Natural killer cell (primary cell): ENCODE results near the gene OR51T1. TPM values are rescaled to one million over a fixed set of nuclear protein-coding genes. Genes with fewer than 3 reads are reported as not detected.

Experiments used
- ATAC-seq, 3 donors: fragments of 150-1000 bp in 2 of 3; fragments of 200-7000 bp in 1 of 3; cut with Tn5 transposase; 1 replicate in 1 of 3; 2 replicates in 2 of 3; pipeline ENCODE4 v1.10.0; 2021; ENCODE audit warnings: mild to moderate bottlenecking in 2 of 3, moderate library complexity in 2 of 3
- DNase-seq, 2 donors: peaks; one replicate each; pipeline versions ENCODE4 v3.0.0 to v3.0.0-alpha.2; 2013 to 2021; ENCODE audit warnings: mixed read lengths in 1 of 2
- H3K27ac ChIP-seq: one replicate; pipeline ENCODE4 v1.5.1; 2013; ENCODE audit warnings: mild to moderate bottlenecking, low read length
- H3K27me3 ChIP-seq: one replicate; pipeline ENCODE4 v1.6.1; 2013; ENCODE audit warnings: low read length; ENCODE audit not compliant: control insufficient read depth, insufficient read depth
- H3K36me3 ChIP-seq: one replicate; pipeline ENCODE4 v1.6.1; 2013; ENCODE audit warnings: low read length; ENCODE audit not compliant: control insufficient read depth, insufficient read depth
- H3K4me1 ChIP-seq: one replicate; pipeline ENCODE4 v1.6.1; 2013; ENCODE audit warnings: low read length; ENCODE audit not compliant: control insufficient read depth, insufficient read depth
- H3K4me3 ChIP-seq: one replicate; pipeline ENCODE4 v1.5.1; 2013; ENCODE audit warnings: low read length
- H3K9me3 ChIP-seq: one replicate; pipeline ENCODE4 v1.6.1; 2013; ENCODE audit warnings: low read length; ENCODE audit not compliant: control insufficient read depth, insufficient read depth
- H3K27ac Mint-ChIP-seq, 2 donors: one replicate each; pipeline ENCODE4 v1.8.0; 2022; ENCODE audit warnings: mild to moderate bottlenecking in 2 of 2, mixed read lengths in 2 of 2, moderate library complexity in 1 of 2
- H3K27me3 Mint-ChIP-seq, 2 donors: one replicate each; pipeline ENCODE4 v1.8.0; 2022; ENCODE audit warnings: low read depth in 2 of 2, mixed read lengths in 2 of 2
- H3K36me3 Mint-ChIP-seq: one replicate; pipeline ENCODE4 v1.8.0; 2022; ENCODE audit warnings: mixed read lengths
- H3K4me1 Mint-ChIP-seq, 2 donors: one replicate each; pipeline ENCODE4 v1.8.0; 2022; ENCODE audit warnings: mixed read lengths in 2 of 2
- H3K4me3 Mint-ChIP-seq: one replicate; pipeline ENCODE4 v1.8.0; 2022; ENCODE audit warnings: mild to moderate bottlenecking, moderate library complexity, mixed read lengths
- H3K9me3 Mint-ChIP-seq, 2 donors: one replicate each; pipeline ENCODE4 v1.8.0; 2022; ENCODE audit warnings: mixed read lengths in 2 of 2
- WGBS: methylation state at CpG from one replicate; pipeline ENCODE4 v1.1.7; 2013; ENCODE audit warnings: missing lambda C conversion rate; ENCODE audit not compliant: insufficient coverage; 5-methylcytosine and 5-hydroxymethylcytosine counted together
- intact Hi-C: fragments of 100-400 bp; cut with micrococcal nuclease; formaldehyde crosslinking; loops from one replicate; pipeline ENCODE4 v1.14.2; 2022
- total RNA-seq, 4 donors: library from RNA; stranded (reverse); fragments of 120-200 nt in 1 of 4; gene quantifications; one replicate each; pipeline versions ENCODE4 v1.2.3 to v1.2.4, GENCODE V29; 2013 to 2022
- TF ChIP-seq, protein P1 (sequence below): fragments of 200-600 bp; IDR thresholded peaks from one replicate; pipeline ENCODE4 v1.8.0; 2022; ENCODE audit warnings: antibody characterized with exemption

OR51T1 gene
- total RNA-seq, 3 donors from 2014 or later (not counting 1 experiment from before 2014, with no cell fraction given) = not detected

DNA sequence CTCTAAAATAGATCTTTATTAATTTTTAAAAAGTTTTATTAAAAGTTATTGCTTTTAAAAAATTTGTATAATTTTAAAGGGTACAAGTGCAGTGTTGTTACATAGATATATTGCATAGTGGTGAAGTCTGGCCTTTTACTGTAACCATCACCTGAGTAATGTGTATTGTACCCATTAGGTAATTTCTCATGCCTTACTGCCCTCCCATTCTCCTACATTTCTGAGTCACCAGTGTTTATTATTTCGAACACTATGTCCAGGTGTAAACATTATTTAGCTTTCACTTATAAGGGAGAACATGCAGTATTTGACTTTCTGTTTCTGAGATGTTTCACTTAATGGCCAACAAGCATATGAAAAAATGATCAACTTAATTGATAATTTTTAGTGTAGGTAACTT is 40.1 kb downstream of the OR51T1 start:
- ATAC-seq (no peak), DNase-seq (no peak)
- H3K36me3 Mint-ChIP-seq = no peaks in the 10 kb centered on the region
- H3K27ac Mint-ChIP-seq = no peak overlapping the region
- no peaks in the 10 kb centered on the region for H3K4me1 Mint-ChIP-seq
- H3K27ac ChIP-seq = no peak overlapping the region
- no peak overlapping the region for H3K4me3 Mint-ChIP-seq
- no peaks in the 10 kb centered on the region for H3K36me3 ChIP-seq
- WGBS = no CpG with 5 or more reads among the region's 1 CpG
- no peaks in the 10 kb centered on the region for H3K27me3 ChIP-seq
- no peak overlapping the region for H3K4me3 ChIP-seq
- no peaks in the 10 kb centered on the region for H3K9me3 ChIP-seq
- H3K27me3 Mint-ChIP-seq = peaks cover 0 to 6% of the 10 kb centered on the region in 2 donors
- peaks cover 6% of the 10 kb centered on the region in 2 donors for H3K9me3 Mint-ChIP-seq
- H3K4me1 ChIP-seq = no peaks in the 10 kb centered on the region
- TF ChIP-seq, protein P1, sequence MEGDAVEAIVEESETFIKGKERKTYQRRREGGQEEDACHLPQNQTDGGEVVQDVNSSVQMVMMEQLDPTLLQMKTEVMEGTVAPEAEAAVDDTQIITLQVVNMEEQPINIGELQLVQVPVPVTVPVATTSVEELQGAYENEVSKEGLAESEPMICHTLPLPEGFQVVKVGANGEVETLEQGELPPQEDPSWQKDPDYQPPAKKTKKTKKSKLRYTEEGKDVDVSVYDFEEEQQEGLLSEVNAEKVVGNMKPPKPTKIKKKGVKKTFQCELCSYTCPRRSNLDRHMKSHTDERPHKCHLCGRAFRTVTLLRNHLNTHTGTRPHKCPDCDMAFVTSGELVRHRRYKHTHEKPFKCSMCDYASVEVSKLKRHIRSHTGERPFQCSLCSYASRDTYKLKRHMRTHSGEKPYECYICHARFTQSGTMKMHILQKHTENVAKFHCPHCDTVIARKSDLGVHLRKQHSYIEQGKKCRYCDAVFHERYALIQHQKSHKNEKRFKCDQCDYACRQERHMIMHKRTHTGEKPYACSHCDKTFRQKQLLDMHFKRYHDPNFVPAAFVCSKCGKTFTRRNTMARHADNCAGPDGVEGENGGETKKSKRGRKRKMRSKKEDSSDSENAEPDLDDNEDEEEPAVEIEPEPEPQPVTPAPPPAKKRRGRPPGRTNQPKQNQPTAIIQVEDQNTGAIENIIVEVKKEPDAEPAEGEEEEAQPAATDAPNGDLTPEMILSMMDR = no peak
- intact Hi-C loops = no loop called here

DNA sequence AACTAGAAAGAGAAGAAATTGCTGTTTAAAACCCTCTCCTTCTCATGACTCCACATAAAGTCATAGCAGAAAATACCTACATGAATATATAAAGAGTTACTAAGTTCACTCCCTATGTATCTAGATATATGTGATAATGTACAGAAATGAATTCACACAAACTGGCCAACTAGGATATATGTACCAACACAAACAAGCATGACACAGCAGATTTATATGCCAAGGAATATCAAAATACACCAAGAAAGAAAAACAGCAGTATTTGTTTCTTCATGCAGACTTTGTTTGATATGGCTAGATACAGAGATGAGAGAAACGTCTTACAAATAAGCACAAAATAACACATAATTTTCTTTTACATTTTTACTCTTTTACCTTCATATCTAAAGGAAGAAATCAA is 40.6 kb downstream of the OR51T1 start:
- intact Hi-C loops = no loop called here
- ATAC-seq = no peak
- Mint-ChIP-seq H3K4me1 (no peaks in the 10 kb centered on the region), H3K4me3 (no peak overlapping the region), H3K9me3 (peaks cover 6 to 8% of the 10 kb centered on the region in 2 donors), H3K36me3 (no peaks in the 10 kb centered on the region), H3K27me3 (peaks cover 0 to 6% of the 10 kb centered on the region in 2 donors), H3K27ac (no peak overlapping the region)
- Histone ChIP-seq H3K9me3 (no peaks in the 10 kb centered on the region), H3K4me1 (no peaks in the 10 kb centered on the region), H3K27ac (no peak overlapping the region), H3K4me3 (no peak overlapping the region), H3K36me3 (no peaks in the 10 kb centered on the region), H3K27me3 (no peaks in the 10 kb centered on the region)
- DNase-seq = no peak
- 38% methylated on average over 1 of the region's 1 CpG for WGBS
- TF ChIP-seq, protein P1 = no peak

DNA sequence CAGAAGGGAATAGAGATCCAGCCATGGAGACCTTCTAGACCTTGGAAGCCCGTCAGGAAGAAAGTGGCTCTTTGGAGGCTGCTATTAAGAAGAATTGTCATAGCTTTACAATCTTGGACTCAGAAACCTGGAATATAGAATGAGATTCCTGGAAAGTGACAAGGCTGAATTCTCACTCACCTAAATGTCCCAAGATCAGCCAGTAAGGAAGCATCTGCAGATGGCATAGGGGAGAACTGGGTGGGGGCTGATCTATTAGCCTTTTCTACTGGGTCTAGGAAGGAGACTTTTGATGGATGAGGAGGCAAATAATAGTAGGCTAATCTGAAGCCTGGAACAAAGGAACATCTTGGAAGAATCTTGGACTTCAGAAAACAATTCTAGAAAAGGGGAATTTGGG is 42.5 kb downstream of the OR51T1 start, which contains the start of gene OR51G1:
Gene OR51G1, minus strand, starts transcription at position 101 of the 400 bp plus-strand sequence. Its CDS starts 0 bp downstream, at position 101.
- H3K4me3 ChIP-seq = no peak within 1 kb of the TSS
- TF ChIP-seq, protein P1 = no peak
- Mint-ChIP-seq H3K9me3 (peaks cover 6 to 8% of the 10 kb centered on the region in 2 donors), H3K27ac (no peak within 1 kb of the TSS), H3K4me3 (no peak within 1 kb of the TSS), H3K36me3 (no peaks in the 10 kb centered on the region), H3K4me1 (no peaks in the 10 kb centered on the region), H3K27me3 (peaks cover 0 to 6% of the 10 kb centered on the region in 2 donors)
- H3K27me3 ChIP-seq = no peaks in the 10 kb centered on the region
- H3K27ac ChIP-seq = no peak within 1 kb of the TSS
- no peaks in the 10 kb centered on the region for H3K36me3 ChIP-seq
- WGBS = 86% methylated on average over 1 of the region's 1 CpG
- ATAC-seq = no peak
- intact Hi-C loops = no loop called here
- H3K9me3 ChIP-seq = no peaks in the 10 kb centered on the region
- H3K4me1 ChIP-seq = no peaks in the 10 kb centered on the region
- no peak for DNase-seq

DNA sequence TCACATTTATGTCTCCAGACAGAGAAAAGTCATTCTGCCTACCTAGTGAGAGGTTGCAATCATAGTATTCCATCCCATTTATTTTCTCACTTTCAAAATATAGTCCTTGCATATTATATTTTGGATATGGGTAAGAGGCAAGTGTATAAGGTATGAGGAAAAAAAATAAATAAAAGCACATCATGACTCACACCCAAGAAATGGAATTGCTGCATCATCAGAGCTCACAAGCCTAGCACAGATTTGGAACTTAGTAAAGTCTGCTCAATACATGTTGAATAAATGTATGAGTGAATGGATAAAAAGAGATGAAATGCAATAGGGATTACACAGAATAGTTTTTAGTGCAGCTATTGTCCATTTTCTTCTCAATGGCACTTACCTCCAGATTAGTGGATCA is 44.9 kb downstream of the OR51T1 start:
- Mint-ChIP-seq H3K36me3 (no peaks in the 10 kb centered on the region), H3K4me1 (no peaks in the 10 kb centered on the region), H3K27me3 (peaks cover 0 to 6% of the 10 kb centered on the region in 2 donors), H3K27ac (no peak overlapping the region), H3K4me3 (no peak overlapping the region), H3K9me3 (peaks cover 6 to 8% of the 10 kb centered on the region in 2 donors)
- Histone ChIP-seq H3K27ac (no peak overlapping the region), H3K9me3 (no peaks in the 10 kb centered on the region), H3K36me3 (no peaks in the 10 kb centered on the region), H3K4me3 (no peak overlapping the region), H3K27me3 (no peaks in the 10 kb centered on the region), H3K4me1 (no peaks in the 10 kb centered on the region)
- TF ChIP-seq, protein P1 = no peak
- DNase-seq = no peak
- no peak for ATAC-seq
- intact Hi-C loops = no loop called here
